Large intestine (tissue), 3 donors: ENCODE data around the gene MOB3B. TPM values are rescaled to one million over a fixed set of nuclear protein-coding genes. Genes with fewer than 3 reads are reported as not detected.
A peak's percentile ranks its signal among the peaks of the same experiment; 100 is the strongest.
"Not testable (repeated sequence)": the region's sequence is repeated elsewhere in the genome, so short reads cannot be mapped to it uniquely, and the experiment has no call there.

ENCODE experiments used
- DNase-seq, 2 donors: peaks; one replicate each; pipeline versions ENCODE4 v3.0.0 to v3.0.0-alpha.2; 2013
- H3K27ac ChIP-seq: one replicate; pipeline ENCODE4 v1.5.1; 2013; ENCODE audit warnings: low read length
- H3K27me3 ChIP-seq: 2 replicates; pipeline ENCODE4 v1.6.1; 2013; ENCODE audit warnings: low read length; ENCODE audit not compliant: control insufficient read depth, insufficient read depth
- H3K36me3 ChIP-seq: 2 replicates; pipeline ENCODE4 v1.6.1; 2013; ENCODE audit warnings: low read length; ENCODE audit not compliant: control insufficient read depth, insufficient read depth
- H3K4me1 ChIP-seq: one replicate; pipeline ENCODE4 v1.6.1; 2013; ENCODE audit warnings: low read length; ENCODE audit not compliant: control insufficient read depth, insufficient read depth
- H3K4me3 ChIP-seq: one replicate; pipeline ENCODE4 v1.5.1; 2013; ENCODE audit warnings: low read length
- H3K9me3 ChIP-seq: one replicate; pipeline ENCODE4 v1.6.1; 2013; ENCODE audit warnings: mild to moderate bottlenecking, low read depth, low read length, moderate library complexity; ENCODE audit not compliant: control insufficient read depth
- WGBS: methylation state at CpG from one replicate; pipeline ENCODE4 v1.1.5; 2013; ENCODE audit warnings: low lambda C conversion rate; ENCODE audit not compliant: insufficient coverage; 5-methylcytosine and 5-hydroxymethylcytosine counted together
- polyA plus RNA-seq: library from polyadenylated mRNA; unstranded; fragments of 120-200 nt; gene quantifications from one replicate; pipeline ENCODE4 v1.2.1, GENCODE V29; 2013

MOB3B gene
- polyA plus RNA-seq, 1 donor: 34.7 TPM

- Histone ChIP-seq H3K4me3 (no peak overlapping the region), H3K9me3 (no peaks in the 10 kb centered on the region), H3K36me3 (peaks cover 27% of the 10 kb centered on the region), H3K27ac (peak overlapping the region; percentile 14), H3K4me1 (peaks cover 12% of the 10 kb centered on the region), H3K27me3 (no peaks in the 10 kb centered on the region)
- WGBS: no CpG with 5 or more reads among the region's 3 CpGs
- no peak for DNase-seq
Observed at GRCh38 chr9:27451207-27451797, 78.3 kb downstream of the MOB3B start.

GRCh38 chr9:27450752-27451151 is 78.9 kb downstream of the MOB3B start:
- Histone ChIP-seq H3K4me1 (peaks cover 8% of the 10 kb centered on the region), H3K9me3 (no peaks in the 10 kb centered on the region), H3K27me3 (no peaks in the 10 kb centered on the region), H3K4me3 (no peak overlapping the region), H3K27ac (no peak overlapping the region), H3K36me3 (peaks cover 24% of the 10 kb centered on the region)
- DNase-seq: no peak

GRCh38 chr9:27448356-27448755 is 81.3 kb downstream of the MOB3B start:
- not testable (repeated sequence) for DNase-seq, H3K9me3 ChIP-seq, H3K4me3 ChIP-seq, H3K27ac ChIP-seq, H3K36me3 ChIP-seq, H3K27me3 ChIP-seq
- WGBS: no CpG with 5 or more reads among the region's 3 CpGs
- peaks cover 13% of the 10 kb centered on the region for H3K4me1 ChIP-seq

DNA sequence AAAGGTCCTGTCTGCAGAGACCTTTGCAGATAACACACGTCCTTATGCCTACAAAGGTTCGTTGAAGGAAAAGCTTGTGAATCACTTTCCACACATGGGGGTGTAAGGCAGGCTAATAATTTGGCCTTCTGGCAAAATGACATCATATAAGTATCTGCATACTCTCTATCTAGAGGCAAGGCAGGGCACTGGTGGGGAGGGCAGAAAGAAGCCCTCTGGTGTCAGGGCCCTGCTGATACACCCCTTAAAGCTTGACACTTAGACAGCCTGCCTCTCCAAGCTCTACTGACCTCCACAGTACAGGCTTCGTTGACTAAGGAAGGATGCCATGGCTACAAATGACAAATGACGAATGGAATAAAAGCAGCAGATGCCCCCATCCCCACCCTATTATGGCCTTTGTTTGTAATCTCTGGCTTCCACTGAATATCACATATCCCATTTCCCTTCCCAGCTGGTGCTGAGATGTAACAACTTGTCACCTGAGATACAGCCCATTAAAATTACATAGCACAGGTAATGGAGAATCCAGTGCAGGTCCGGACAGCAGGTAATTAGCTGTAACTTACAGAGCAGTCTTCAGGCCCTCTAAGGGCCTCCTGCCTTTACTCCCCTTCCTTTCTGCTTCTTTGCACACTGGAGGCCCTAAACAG is 82.5 kb downstream of the MOB3B start:
- WGBS: no CpG with 5 or more reads among the region's 5 CpGs
- DNase-seq: no peak
- Histone ChIP-seq H3K4me3 (no peak overlapping the region), H3K27me3 (no peaks in the 10 kb centered on the region), H3K4me1 (peaks cover 25% of the 10 kb centered on the region), H3K9me3 (no peaks in the 10 kb centered on the region), H3K36me3 (peaks cover 10% of the 10 kb centered on the region), H3K27ac (no peak overlapping the region)

GRCh38 chr9:27445688-27446087 is 83.9 kb downstream of the MOB3B start:
- no peak overlapping the region for H3K4me3 ChIP-seq
- no peak overlapping the region for H3K27ac ChIP-seq
- no peaks in the 10 kb centered on the region for H3K9me3 ChIP-seq
- H3K36me3 ChIP-seq: peaks cover 10% of the 10 kb centered on the region
- H3K4me1 ChIP-seq: peaks cover 21% of the 10 kb centered on the region
- DNase-seq: no peak
- no peaks in the 10 kb centered on the region for H3K27me3 ChIP-seq
- WGBS: 88% methylated on average over 2 of the region's 6 CpGs

GRCh38 chr9:27445057-27445595 is 84.5 kb downstream of the MOB3B start:
- H3K27me3 ChIP-seq: no peaks in the 10 kb centered on the region
- no peaks in the 10 kb centered on the region for H3K9me3 ChIP-seq
- H3K27ac ChIP-seq: no peak overlapping the region
- peaks cover 25% of the 10 kb centered on the region for H3K4me1 ChIP-seq
- H3K4me3 ChIP-seq: no peak overlapping the region
- no CpG with 5 or more reads among the region's 5 CpGs for WGBS
- peaks cover 10% of the 10 kb centered on the region for H3K36me3 ChIP-seq
- no peak for DNase-seq

DNA sequence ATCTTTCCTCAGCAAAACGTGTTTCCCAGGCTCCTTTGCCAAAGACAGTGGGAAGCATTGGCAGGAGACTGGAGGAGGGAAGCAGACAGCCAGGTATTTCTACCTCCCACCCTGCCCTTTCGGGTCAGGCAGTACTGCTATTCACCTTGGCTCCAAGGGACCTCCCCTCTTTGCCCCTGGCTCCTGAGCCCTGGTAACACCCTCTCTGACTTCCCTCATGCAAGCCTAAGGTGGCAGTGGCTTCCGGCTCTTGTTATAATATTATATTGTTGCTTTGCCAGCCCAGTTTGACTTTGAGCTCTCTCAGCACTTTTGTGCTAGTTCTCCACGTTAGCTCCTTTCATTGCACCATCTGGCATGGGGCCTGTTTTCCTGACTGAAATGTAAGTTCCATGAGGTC is 87.2 kb downstream of the MOB3B start:
- H3K4me3 ChIP-seq: no peak overlapping the region
- H3K27me3 ChIP-seq: no peaks in the 10 kb centered on the region
- peaks cover 4% of the 10 kb centered on the region for H3K36me3 ChIP-seq
- peak in 1 of 2 donors; percentile 74 for DNase-seq
- H3K27ac ChIP-seq: peak overlapping the region; percentile 78
- H3K9me3 ChIP-seq: no peaks in the 10 kb centered on the region
- peaks cover 44% of the 10 kb centered on the region for H3K4me1 ChIP-seq
- no CpG with 5 or more reads among the region's 4 CpGs for WGBS

DNA sequence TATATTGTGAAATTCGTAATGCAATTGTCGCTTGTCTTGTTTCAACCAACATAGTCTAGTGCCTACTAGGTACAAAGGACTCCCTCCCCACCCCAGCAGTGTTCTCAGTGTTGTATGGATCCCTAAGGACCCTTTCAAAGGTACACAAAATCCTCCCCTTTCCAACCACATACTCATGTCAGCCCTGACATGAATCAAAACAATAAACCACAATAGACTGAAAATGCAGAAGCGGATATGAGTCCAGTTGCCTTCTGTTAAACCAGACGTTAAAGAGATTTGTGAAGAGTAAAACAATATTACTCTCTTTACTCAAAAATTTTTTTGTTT is 87.9 kb downstream of the MOB3B start:
- H3K4me1 ChIP-seq: peaks cover 44% of the 10 kb centered on the region
- DNase-seq: no peak
- H3K4me3 ChIP-seq: no peak overlapping the region
- peaks cover 3% of the 10 kb centered on the region for H3K36me3 ChIP-seq
- 100% methylated on average over 1 of the region's 4 CpGs for WGBS
- peak overlapping the region; percentile 78 for H3K27ac ChIP-seq
- H3K9me3 ChIP-seq: no peaks in the 10 kb centered on the region
- H3K27me3 ChIP-seq: no peaks in the 10 kb centered on the region

DNA sequence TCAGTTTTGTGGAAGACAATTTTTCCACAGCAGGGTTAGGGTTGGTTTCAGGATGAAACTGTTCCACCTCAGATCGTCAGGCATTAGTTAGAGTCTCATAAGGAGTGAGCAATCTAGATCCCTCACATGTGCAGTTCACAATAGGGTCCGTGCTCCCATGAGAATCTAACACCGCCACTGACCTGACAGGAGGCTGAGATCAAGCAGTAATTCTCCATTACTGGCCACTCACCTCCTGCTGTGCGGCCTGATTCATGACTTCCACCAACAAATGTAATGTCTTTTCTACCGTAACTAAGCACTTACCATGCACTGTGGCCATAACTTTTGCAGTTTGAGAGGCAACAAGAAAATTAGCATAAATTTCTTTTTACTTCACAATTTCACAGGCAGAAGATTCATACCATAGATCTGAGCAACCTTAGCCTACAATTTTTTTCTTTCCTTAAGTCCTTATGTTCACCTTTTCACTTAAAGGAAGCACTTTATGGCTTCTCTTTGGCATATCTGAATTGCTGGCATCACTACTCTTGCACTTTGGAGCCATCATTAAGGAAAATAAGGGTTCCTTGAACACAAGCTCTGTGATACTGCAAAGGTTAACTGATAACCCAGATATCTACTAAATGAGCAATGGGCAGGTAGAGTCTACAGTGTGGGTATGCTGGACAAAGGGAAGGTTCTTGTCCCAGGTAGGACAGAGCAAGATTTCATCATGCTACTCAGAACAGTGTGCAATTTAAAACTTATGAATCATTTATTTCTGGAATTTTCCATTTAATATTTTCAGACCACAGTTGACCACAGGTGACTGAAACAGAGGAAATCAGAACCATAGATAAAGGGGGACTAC is 88.5 kb downstream of the MOB3B start:
- DNase-seq: peak; percentile 90 to 94
- WGBS: 94% methylated on average over 3 of the region's 5 CpGs
- Histone ChIP-seq H3K4me1 (peaks cover 45% of the 10 kb centered on the region), H3K27ac (peak overlapping the region; percentile 82), H3K27me3 (no peaks in the 10 kb centered on the region), H3K36me3 (peaks cover 3% of the 10 kb centered on the region), H3K4me3 (no peak overlapping the region), H3K9me3 (no peaks in the 10 kb centered on the region)

DNA sequence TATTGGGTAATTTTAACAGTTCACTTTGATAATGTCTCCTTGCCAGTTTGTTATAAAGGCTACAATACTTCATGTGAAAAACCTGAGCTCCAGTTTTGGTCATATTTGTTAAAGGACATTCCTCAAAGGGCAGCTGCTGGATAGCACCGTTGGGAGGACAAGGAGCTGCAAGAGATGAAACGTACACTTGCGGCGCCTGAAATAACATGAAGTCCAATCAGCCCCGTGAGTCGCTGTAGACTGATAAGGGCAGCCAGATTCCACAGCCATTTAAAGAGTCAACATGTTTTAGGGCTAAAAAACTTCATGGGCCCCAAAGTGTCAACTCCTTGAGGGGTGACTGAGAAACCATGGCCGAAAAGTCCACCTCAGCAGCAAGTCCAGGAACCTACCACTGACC is 91.1 kb downstream of the MOB3B start:
- no peaks in the 10 kb centered on the region for H3K36me3 ChIP-seq
- no peak overlapping the region for H3K4me3 ChIP-seq
- H3K9me3 ChIP-seq: peaks cover 2% of the 10 kb centered on the region
- H3K27ac ChIP-seq: peak overlapping the region; percentile 82
- WGBS: 31% methylated on average over 3 of the region's 7 CpGs
- DNase-seq: peak in 1 of 2 donors; percentile 53
- H3K4me1 ChIP-seq: peaks cover 47% of the 10 kb centered on the region
- no peaks in the 10 kb centered on the region for H3K27me3 ChIP-seq
